Prostate gland (tissue), 2 donors: Measurements from ENCODE around the gene UBE2J2. TPM values are rescaled to one million over a fixed set of nuclear protein-coding genes. Genes with fewer than 3 reads are reported as not detected.

Experiments
- DNase-seq: peaks from one replicate; pipeline ENCODE4 v3.0.0-alpha.2; 2019; ENCODE audit warnings: low spot score
- H3K27ac ChIP-seq, 2 donors: fragments of 200-600 bp; sonication (generic); 2 replicates each; pipeline ENCODE4 v1.5.1; 2017 to 2019
- H3K27me3 ChIP-seq: fragments of 200-600 bp; sonication (generic); replicated peaks from 2 replicates; pipeline ENCODE4 v1.5.1; 2019; ENCODE audit not compliant: insufficient read depth
- H3K36me3 ChIP-seq, 2 donors: fragments of 200-600 bp; sonication (generic); 1 replicate in 1 of 2; 2 replicates in 1 of 2; pipeline versions ENCODE4 v1.5.1 to v1.8.1; 2017 to 2019
- H3K4me1 ChIP-seq: fragments of 200-600 bp; sonication (generic); replicated peaks from 2 replicates; pipeline ENCODE4 v1.5.1; 2019
- H3K4me3 ChIP-seq, 2 donors: fragments of 200-600 bp; sonication (generic); 2 replicates each; pipeline ENCODE4 v1.5.1; 2017 to 2019
- H3K9me3 ChIP-seq: fragments of 200-600 bp; sonication (generic); 2 replicates; pipeline ENCODE4 v1.5.1; 2017
- CTCF ChIP-seq, 4 experiments: fragments of 200-600 bp in 2 of 4; fragments of 450-650 bp in 2 of 4; sonication (generic) in 2 of 4; IDR thresholded peaks; 1 replicate in 3 of 4; 2 replicates in 1 of 4; pipeline ENCODE4 v1.5.1; 2016 to 2019; ENCODE audit warnings: antibody characterized with exemption in 4 of 4, mild to moderate bottlenecking in 2 of 4, moderate library complexity in 2 of 4
- POLR2A ChIP-seq: fragments of 450-650 bp; IDR thresholded peaks from one replicate; pipeline ENCODE4 v1.6.1; 2016; ENCODE audit warnings: antibody characterized with exemption, mild to moderate bottlenecking
- POLR2AphosphoS5 ChIP-seq: sonication (generic); formaldehyde crosslinking; IDR thresholded peaks from one replicate; pipeline ENCODE4 v1.6.1; 2017; ENCODE audit warnings: antibody characterized with exemption
- WGBS: methylation state at CpG from one replicate; pipeline ENCODE4 v1.1.5; 2018; 5-methylcytosine and 5-hydroxymethylcytosine counted together
- intact Hi-C: fragments of 100-400 bp; cut with DNase I; formaldehyde crosslinking; loops from one replicate; pipeline ENCODE4 v1.14.2; 2022
- microRNA-seq: library from miRNA; unstranded; fragments of <30 nt; microRNA quantifications from one replicate; pipeline ENCODE4, GENCODE V29; 2016
- small RNA-seq, 2 donors: library from RNA; depleted of rRNA; stranded (forward); fragments of <200 nt; gene quantifications; one replicate each; pipeline ENCODE3, GENCODE V24; 2016
- total RNA-seq, 2 donors: library from RNA; depleted of rRNA; stranded (reverse); fragments of >200 nt; gene quantifications; one replicate each; pipeline ENCODE4 v1.1.0, GENCODE V29; 2016

UBE2J2 gene
- total RNA-seq, 2 donors from 2014 or later: 56.0 to 79.4 TPM

GRCh38 chr1:1205769-1206375, 67.8 kb downstream of the UBE2J2 start:
- Histone ChIP-seq H3K27ac (no peak overlapping the region), H3K9me3 (no peaks in the 10 kb centered on the region), H3K4me3 (peak overlapping the region; percentile 5 to 23), H3K4me1 (peaks cover 4% of the 10 kb centered on the region), H3K36me3 (no peaks in the 10 kb centered on the region), H3K27me3 (no peaks in the 10 kb centered on the region)
- 29% methylated on average over 28 of the region's 31 CpGs for WGBS
- intact Hi-C loops: no loop called here
- TF ChIP-seq POLR2A (no peak), POLR2AphosphoS5 (no peak), CTCF (IDR thresholded peaks at IDR 0.05) (no peak)
- DNase-seq: no peak

DNA sequence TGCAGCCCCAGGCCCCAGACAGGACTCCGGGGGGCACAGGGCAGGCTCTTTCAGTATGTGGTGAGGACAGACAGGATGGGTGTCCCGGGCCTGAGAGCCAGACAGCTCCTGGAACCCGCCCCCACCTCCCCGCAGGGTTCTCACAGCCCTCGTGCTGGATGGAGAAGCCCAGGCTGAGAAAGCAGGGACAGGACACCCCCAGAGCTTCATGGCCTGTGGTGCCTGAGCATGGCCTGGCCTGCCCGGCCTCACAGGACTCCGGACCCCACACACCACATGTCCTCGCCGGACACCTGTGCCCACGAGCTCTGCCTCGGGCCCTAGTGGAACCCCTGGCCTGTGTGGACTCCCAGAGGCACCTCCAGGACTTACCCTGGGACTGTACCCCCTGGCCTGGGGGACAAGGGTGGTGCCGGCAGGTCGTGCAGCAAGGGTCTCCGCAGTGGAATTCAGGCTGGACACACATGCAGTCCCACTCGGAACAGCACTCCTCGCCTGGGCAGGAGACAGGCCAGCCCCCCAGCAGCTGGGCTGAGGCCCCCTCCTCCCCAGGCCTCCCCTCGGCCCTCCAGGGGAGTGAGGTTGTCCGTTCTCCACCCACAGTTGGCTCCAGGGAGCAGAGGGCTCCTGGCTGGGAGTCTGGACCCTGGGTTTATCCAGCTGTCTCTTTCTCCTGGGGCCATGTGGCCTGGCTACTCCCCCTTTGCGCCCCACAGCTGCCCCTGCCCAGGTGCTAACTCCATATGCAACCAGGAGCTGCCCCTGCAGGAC, 68.5 kb downstream of the UBE2J2 start:
- Histone ChIP-seq H3K36me3 (no peaks in the 10 kb centered on the region), H3K4me3 (no peak overlapping the region), H3K27me3 (no peaks in the 10 kb centered on the region), H3K9me3 (no peaks in the 10 kb centered on the region), H3K4me1 (peaks cover 4% of the 10 kb centered on the region), H3K27ac (no peak overlapping the region)
- no peak for TF ChIP-seq POLR2A
- no peak for TF ChIP-seq CTCF (IDR thresholded peaks at IDR 0.05)
- TF ChIP-seq POLR2AphosphoS5: no peak
- intact Hi-C loops: no loop called here
- DNase-seq: no peak
- 88% methylated on average over 7 of the region's 19 CpGs for WGBS

DNA sequence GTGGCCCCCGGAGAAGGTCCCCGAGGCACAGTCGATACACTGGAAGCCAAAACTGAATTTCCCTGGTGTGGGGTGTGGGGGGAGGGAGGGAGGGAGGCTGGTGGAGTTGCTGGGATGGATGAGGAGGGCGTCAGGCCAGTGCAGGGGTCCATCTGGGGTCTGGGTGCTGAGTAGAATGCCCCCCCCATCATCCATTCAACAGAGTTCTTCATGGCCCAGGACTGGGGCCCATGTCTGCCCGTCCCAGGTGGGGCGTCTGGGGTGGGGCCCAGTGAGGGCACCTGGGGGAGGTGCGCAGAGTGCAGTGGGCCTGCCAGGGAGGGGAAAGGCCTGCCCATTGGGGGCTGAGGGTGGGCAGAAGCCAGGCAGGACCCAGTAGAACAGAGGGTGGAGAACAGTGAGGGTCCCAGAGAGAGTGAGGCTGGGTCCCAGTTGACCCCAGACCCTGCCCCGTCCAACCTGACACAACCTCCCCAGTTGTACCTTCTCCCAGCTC, 69.2 kb downstream of the UBE2J2 start:
- intact Hi-C loops: no loop called here
- peaks cover 4% of the 10 kb centered on the region for H3K4me1 ChIP-seq
- no peaks in the 10 kb centered on the region for H3K27me3 ChIP-seq

More for the DNA sequence above, 69.2 kb downstream of the UBE2J2 start:
- H3K4me3 ChIP-seq: no peak overlapping the region
- H3K27ac ChIP-seq: no peak overlapping the region
- TF ChIP-seq POLR2AphosphoS5 (no peak), POLR2A (no peak), CTCF (IDR thresholded peaks at IDR 0.05) (no peak)
- DNase-seq: no peak
- 96% methylated on average over 8 of the region's 8 CpGs for WGBS
- H3K9me3 ChIP-seq: no peaks in the 10 kb centered on the region
- no peaks in the 10 kb centered on the region for H3K36me3 ChIP-seq

Small RNAs within 50 kb of the gene (microRNA-seq; reads per million reads assigned to microRNA genes)
- gene MIR6726 (0.84 reads per million, percentile 3 among the genes with 10 or more reads in this experiment), gene MIR6727 (not detected)

Small RNAs within 50 kb of the gene (small RNA-seq; reads per million reads assigned to genes)
- 0 to 0.84 reads per million in 2 donors for gene MIR6726

Other genes starting within 250 kb of the UBE2J2 start
- 1 to 10 TPM; 1.4 to 1.8 TPM for gene RNF223, start 199.5 kb downstream of the UBE2J2 start, total RNA-seq
- 10 to 100 TPM; 20.0 to 26.4 TPM for gene C1orf159, start 157.8 kb downstream of the UBE2J2 start, total RNA-seq
- 1 to 10 TPM in 1 of 2 donors, under 1 TPM in 1; 0.77 to 7.3 TPM for gene TTLL10, start 100.0 kb downstream of the UBE2J2 start, total RNA-seq
- 1 to 10 TPM; 3.1 to 3.5 TPM for gene TNFRSF18, start 67.3 kb downstream of the UBE2J2 start, total RNA-seq
- gene TNFRSF4, start 59.7 kb downstream of the UBE2J2 start, total RNA-seq: 1 to 10 TPM in 1 of 2 donors, under 1 TPM in 1; 0.50 to 3.0 TPM
- gene SDF4, start 41.9 kb downstream of the UBE2J2 start, total RNA-seq: 100 to 1,000 TPM; 177 to 185 TPM
- gene B3GALT6, start 41.6 kb downstream of the UBE2J2 start, total RNA-seq: 10 to 100 TPM; 29.6 to 41.5 TPM
- gene C1QTNF12, start 27.1 kb downstream of the UBE2J2 start, total RNA-seq: 1 to 10 TPM in 1 of 2 donors, not detected in 1; 3.4 TPM
- gene SCNN1D, start 6.6 kb upstream of the UBE2J2 start, total RNA-seq: 10 to 100 TPM in 1 of 2 donors, 1 to 10 TPM in 1; 6.9 to 23.7 TPM
- gene ACAP3, start 34.1 kb upstream of the UBE2J2 start, total RNA-seq: 10 to 100 TPM; 43.2 to 58.6 TPM
- 10 to 100 TPM; 30.6 to 36.9 TPM for gene PUSL1, start 34.7 kb upstream of the UBE2J2 start, total RNA-seq
- gene INTS11, start 50.8 kb upstream of the UBE2J2 start, total RNA-seq: 100 to 1,000 TPM in 1 of 2 donors, 10 to 100 TPM in 1; 97.3 to 178 TPM
- 10 to 100 TPM; 35.8 to 54.0 TPM for gene CPTP, start 50.9 kb upstream of the UBE2J2 start, total RNA-seq
- gene TAS1R3, start 57.4 kb upstream of the UBE2J2 start, total RNA-seq: under 1 TPM in 1 of 2 donors, not detected in 1; 0.80 TPM
- gene DVL1, start 75.6 kb upstream of the UBE2J2 start, total RNA-seq: 100 to 1,000 TPM in 1 of 2 donors, 10 to 100 TPM in 1; 70.5 to 165 TPM
- 100 to 1,000 TPM in 1 of 2 donors, 10 to 100 TPM in 1; 39.0 to 152 TPM for gene MXRA8, start 84.7 kb upstream of the UBE2J2 start, total RNA-seq
- gene AURKAIP1, start 101.4 kb upstream of the UBE2J2 start, total RNA-seq: 100 to 1,000 TPM; 152 to 161 TPM
- gene CCNL2, start 125.5 kb upstream of the UBE2J2 start, total RNA-seq: 100 to 1,000 TPM; 116 to 242 TPM
- 100 to 1,000 TPM; 143 to 174 TPM for gene MRPL20, start 133.4 kb upstream of the UBE2J2 start, total RNA-seq
- gene ANKRD65, start 147.4 kb upstream of the UBE2J2 start, total RNA-seq: 10 to 100 TPM; 33.7 to 34.9 TPM
- 100 to 1,000 TPM; 191 to 227 TPM for gene VWA1, start 161.8 kb upstream of the UBE2J2 start, total RNA-seq
- gene ATAD3C, start 175.8 kb upstream of the UBE2J2 start, total RNA-seq: 1 to 10 TPM; 7.3 to 9.9 TPM
- 10 to 100 TPM; 16.8 to 26.9 TPM for gene ATAD3B, start 197.9 kb upstream of the UBE2J2 start, total RNA-seq
- gene ATAD3A, start 238.3 kb upstream of the UBE2J2 start, total RNA-seq: 10 to 100 TPM; 30.0 to 32.8 TPM